RWPE1 (cell line): ENCODE measurements around the gene MRM3.
"Not testable (repeated sequence)": the region's sequence is repeated elsewhere in the genome, so short reads cannot be mapped to it uniquely, and the experiment has no call there.

Experiments used
- CTCF ChIA-PET: fragments of 350-600 bp; sonication (Branson Sonifier 250); formaldehyde crosslinking; extraction: SDS; loops from one replicate; lab custom pipeline; 2021; lab: Yijun Ruan, JAX
- POLR2A ChIA-PET: fragments of 400-600 bp; formaldehyde crosslinking; extraction: SDS; loops from one replicate; lab custom pipeline; 2020; ENCODE audit warnings: antibody characterized with exemption; ENCODE audit not compliant: low non-redundant PET; lab: Yijun Ruan, JAX
- DNase-seq: peaks from one replicate; pipeline ENCODE4 v3.0.0; 2012; ENCODE audit warnings: low spot score
- H3K27ac ChIP-seq: fragments of 450-650 bp; 2 replicates; pipeline ENCODE4 v1.5.1; 2017
- CTCF ChIP-seq: fragments of 450-650 bp; conservative IDR thresholded peaks from 2 replicates; pipeline ENCODE4 v1.5.1; 2017; ENCODE audit warnings: low read depth, mild to moderate bottlenecking

MRM3 gene

GRCh38 chr17:742147-742793, 39.9 kb upstream of the MRM3 start:
- H3K27ac ChIP-seq, result peak overlapping the region; percentile 32
- ChIA-PET POLR2A (no interaction called here), CTCF (interaction anchor here (1.0 kb wide), 1 partner anchor 19 kb away, joined by 3 read pairs; no protein-coding TSS in a partner anchor)
- no peak for DNase-seq
- no peak for TF ChIP-seq CTCF

- no peak for TF ChIP-seq CTCF
- DNase-seq, result no peak
- no peak overlapping the region for H3K27ac ChIP-seq
- CTCF ChIA-PET, result interaction anchor here (0.6 to 1.0 kb wide), 2 partner anchors 18 to 230 kb away, joined by 3 to 6 read pairs; no protein-coding TSS in a partner anchor
- POLR2A ChIA-PET, result no interaction called here
Observed at GRCh38 chr17:743139-743538, 39.0 kb upstream of the MRM3 start.

- ChIA-PET POLR2A (no interaction called here), CTCF (no interaction called here)
- H3K27ac ChIP-seq, result peak overlapping the region; percentile 8
- TF ChIP-seq CTCF, result no peak
- DNase-seq, result no peak
Observed at GRCh38 chr17:744937-745336, 37.2 kb upstream of the MRM3 start.

GRCh38 chr17:745406-745805, 36.7 kb upstream of the MRM3 start:
- POLR2A ChIA-PET, result no interaction called here
- H3K27ac ChIP-seq, result peak overlapping the region; percentile 8
- CTCF ChIA-PET, result no interaction called here
- DNase-seq, result no peak
- TF ChIP-seq CTCF, result no peak

GRCh38 chr17:746181-746580, 36.0 kb upstream of the MRM3 start:
- ChIA-PET CTCF (no interaction called here), POLR2A (no interaction called here)
- DNase-seq, result no peak
- peak overlapping the region; percentile 8; the same call in 1 of the 2 replicates for H3K27ac ChIP-seq
- no peak for TF ChIP-seq CTCF

GRCh38 chr17:746783-747629, 35.1 kb upstream of the MRM3 start:
- TF ChIP-seq CTCF, result no peak
- no peak for DNase-seq
- 0 out of 2 replicates have a peak overlapping the region, but pooled peaks have one; percentile 8 for H3K27ac ChIP-seq
- CTCF ChIA-PET, result no interaction called here
- POLR2A ChIA-PET, result no interaction called here

- CTCF ChIA-PET, POLR2A ChIA-PET, DNase-seq, H3K27ac ChIP-seq: not testable (repeated sequence)
Observed at GRCh38 chr17:748604-749003, 33.5 kb upstream of the MRM3 start.

- DNase-seq, POLR2A ChIA-PET, H3K27ac ChIP-seq: not testable (repeated sequence)
- CTCF ChIA-PET, result interaction anchor here (0.7 kb wide), 1 partner anchor 56 kb away, joined by 4 read pairs; no protein-coding TSS in a partner anchor
Observed at GRCh38 chr17:749359-749758, 32.8 kb upstream of the MRM3 start.
